ENCODE data around the gene LRRC28.

Gene LRRC28

GRCh38 chr15:99423186-99424130, 172.2 kb downstream of the LRRC28 start:
- peaks cover 6% of the 10 kb centered on the region for H3K27me3 Mint-ChIP-seq
- H3K36me3 Mint-ChIP-seq (ENCODE audit: low read depth): no peaks in the 10 kb centered on the region
- H3K9me3 Mint-ChIP-seq: no peaks in the 10 kb centered on the region
- intact Hi-C loops (cut with micrococcal nuclease): no loop called here
- H3K27ac Mint-ChIP-seq: no peak overlapping the region
- no peak overlapping the region for H3K4me3 Mint-ChIP-seq
- peaks cover 44% of the 10 kb centered on the region for H3K4me1 Mint-ChIP-seq (ENCODE audit: low read depth)

GRCh38 chr15:99424131-99424571, 172.9 kb downstream of the LRRC28 start:
- Mint-ChIP-seq H3K4me1 (ENCODE audit: low read depth) (peaks cover 44% of the 10 kb centered on the region), H3K9me3 (no peaks in the 10 kb centered on the region), H3K4me3 (no peak overlapping the region), H3K27ac (peak overlapping the region; percentile 97), H3K36me3 (ENCODE audit: low read depth) (no peaks in the 10 kb centered on the region), H3K27me3 (peaks cover 6% of the 10 kb centered on the region)
- intact Hi-C loops (cut with micrococcal nuclease): no loop called here

GRCh38 chr15:99424978-99425656, 173.8 kb downstream of the LRRC28 start:
- no peaks in the 10 kb centered on the region for H3K9me3 Mint-ChIP-seq
- no peak overlapping the region for H3K4me3 Mint-ChIP-seq
- peaks cover 6% of the 10 kb centered on the region for H3K27me3 Mint-ChIP-seq

GRCh38 chr15:99425657-99426301, 174.5 kb downstream of the LRRC28 start:
- intact Hi-C loops (cut with micrococcal nuclease): no loop called here
- no peaks in the 10 kb centered on the region for H3K36me3 Mint-ChIP-seq (ENCODE audit: low read depth)
- H3K4me1 Mint-ChIP-seq (ENCODE audit: low read depth): peaks cover 44% of the 10 kb centered on the region
- peak overlapping the region; percentile 97 for H3K27ac Mint-ChIP-seq
- H3K27me3 Mint-ChIP-seq: peaks cover 4% of the 10 kb centered on the region
- no peak overlapping the region for H3K4me3 Mint-ChIP-seq
- no peaks in the 10 kb centered on the region for H3K9me3 Mint-ChIP-seq

More at GRCh38 chr15:99424978-99425656, 173.8 kb downstream of the LRRC28 start:
- intact Hi-C loops (cut with micrococcal nuclease): no loop called here
- peaks cover 44% of the 10 kb centered on the region for H3K4me1 Mint-ChIP-seq (ENCODE audit: low read depth)
- H3K36me3 Mint-ChIP-seq (ENCODE audit: low read depth): no peaks in the 10 kb centered on the region
- peak overlapping the region; percentile 97 for H3K27ac Mint-ChIP-seq

GRCh38 chr15:99426431-99427105, 175.3 kb downstream of the LRRC28 start:
- H3K4me3 Mint-ChIP-seq: no peak overlapping the region
- H3K9me3 Mint-ChIP-seq: no peaks in the 10 kb centered on the region
- intact Hi-C loops (cut with micrococcal nuclease): no loop called here
- peak overlapping the region; percentile 97 for H3K27ac Mint-ChIP-seq
- peaks cover 6% of the 10 kb centered on the region for H3K27me3 Mint-ChIP-seq
- peaks cover 47% of the 10 kb centered on the region for H3K4me1 Mint-ChIP-seq (ENCODE audit: low read depth)
- no peaks in the 10 kb centered on the region for H3K36me3 Mint-ChIP-seq (ENCODE audit: low read depth)

- Mint-ChIP-seq H3K36me3 (ENCODE audit: low read depth) (no peaks in the 10 kb centered on the region), H3K4me3 (no peak overlapping the region), H3K4me1 (ENCODE audit: low read depth) (peaks cover 53% of the 10 kb centered on the region), H3K27me3 (peaks cover 6% of the 10 kb centered on the region), H3K9me3 (no peaks in the 10 kb centered on the region), H3K27ac (peak overlapping the region; percentile 12)
- intact Hi-C loops (cut with micrococcal nuclease): no loop called here
Measured at GRCh38 chr15:99427210-99427609, 175.9 kb downstream of the LRRC28 start.

GRCh38 chr15:99427668-99428361, 176.5 kb downstream of the LRRC28 start:
- H3K4me3 Mint-ChIP-seq: no peak overlapping the region
- no peaks in the 10 kb centered on the region for H3K36me3 Mint-ChIP-seq (ENCODE audit: low read depth)
- peaks cover 6% of the 10 kb centered on the region for H3K27me3 Mint-ChIP-seq
- intact Hi-C loops (cut with micrococcal nuclease): no loop called here
- peak overlapping the region; percentile 12 for H3K27ac Mint-ChIP-seq
- H3K4me1 Mint-ChIP-seq (ENCODE audit: low read depth): peaks cover 59% of the 10 kb centered on the region
- H3K9me3 Mint-ChIP-seq: no peaks in the 10 kb centered on the region

- no peaks in the 10 kb centered on the region for H3K9me3 Mint-ChIP-seq
- no peak overlapping the region for H3K4me3 Mint-ChIP-seq
- H3K27ac Mint-ChIP-seq: peak overlapping the region; percentile 36
- intact Hi-C loops (cut with micrococcal nuclease): no loop called here
- H3K27me3 Mint-ChIP-seq: peaks cover 11% of the 10 kb centered on the region
- H3K36me3 Mint-ChIP-seq (ENCODE audit: low read depth): no peaks in the 10 kb centered on the region
- H3K4me1 Mint-ChIP-seq (ENCODE audit: low read depth): peaks cover 72% of the 10 kb centered on the region
Measured at GRCh38 chr15:99429681-99430081, 178.4 kb downstream of the LRRC28 start.

- Mint-ChIP-seq H3K36me3 (ENCODE audit: low read depth) (no peaks in the 10 kb centered on the region), H3K4me1 (ENCODE audit: low read depth) (peaks cover 70% of the 10 kb centered on the region), H3K27ac (no peak overlapping the region), H3K9me3 (no peaks in the 10 kb centered on the region), H3K4me3 (no peak overlapping the region), H3K27me3 (peaks cover 24% of the 10 kb centered on the region)
- intact Hi-C loops (cut with micrococcal nuclease): no loop called here
Measured at GRCh38 chr15:99430881-99431401, 179.7 kb downstream of the LRRC28 start.

- intact Hi-C loops (cut with micrococcal nuclease): no loop called here
Measured at GRCh38 chr15:99431661-99432091, 180.4 kb downstream of the LRRC28 start.

GRCh38 chr15:99432271-99433025, 181.2 kb downstream of the LRRC28 start:
- Mint-ChIP-seq H3K27ac (peak overlapping the region; percentile 82), H3K4me3 (no peak overlapping the region), H3K4me1 (ENCODE audit: low read depth) (peaks cover 55% of the 10 kb centered on the region), H3K36me3 (ENCODE audit: low read depth) (no peaks in the 10 kb centered on the region), H3K27me3 (peaks cover 32% of the 10 kb centered on the region), H3K9me3 (no peaks in the 10 kb centered on the region)
- intact Hi-C loops (cut with micrococcal nuclease): no loop called here

More at GRCh38 chr15:99431661-99432091, 180.4 kb downstream of the LRRC28 start:
- H3K9me3 Mint-ChIP-seq: no peaks in the 10 kb centered on the region
- H3K4me1 Mint-ChIP-seq (ENCODE audit: low read depth): peaks cover 62% of the 10 kb centered on the region
- no peaks in the 10 kb centered on the region for H3K36me3 Mint-ChIP-seq (ENCODE audit: low read depth)
- H3K27me3 Mint-ChIP-seq: peaks cover 29% of the 10 kb centered on the region
- no peak overlapping the region for H3K4me3 Mint-ChIP-seq
- peak overlapping the region; percentile 82 for H3K27ac Mint-ChIP-seq

- peak overlapping the region; percentile 82 for H3K27ac Mint-ChIP-seq
Measured at GRCh38 chr15:99433026-99433756, 181.9 kb downstream of the LRRC28 start.

More at GRCh38 chr15:99433026-99433756, 181.9 kb downstream of the LRRC28 start:
- no peaks in the 10 kb centered on the region for H3K9me3 Mint-ChIP-seq
- H3K4me1 Mint-ChIP-seq (ENCODE audit: low read depth): peaks cover 52% of the 10 kb centered on the region
- H3K27me3 Mint-ChIP-seq: peaks cover 33% of the 10 kb centered on the region
- H3K4me3 Mint-ChIP-seq: no peak overlapping the region
- intact Hi-C loops (cut with micrococcal nuclease): no loop called here
- H3K36me3 Mint-ChIP-seq (ENCODE audit: low read depth): no peaks in the 10 kb centered on the region

All from dendritic cell treated with granulocyte-macrophage colony-stimulating factor and Interleukin-4, amounts not matched to agents 40 ng/mL and 50 ng/mL, for 4 days (primary cell).